H1 (cell line): ENCODE measurements around the gene RTKN2. TPM values are rescaled to one million over a fixed set of nuclear protein-coding genes. Genes with fewer than 3 reads are reported as not detected.

Experiments
- EP300 ChIP-seq, 2 experiments: IDR thresholded peaks; 1 replicate in 1 of 2; 2 replicates in 1 of 2; pipeline ENCODE4 v1.6.1; 2011 to 2012; ENCODE audit warnings: low read depth in 2 of 2, low read length in 2 of 2, mild to moderate bottlenecking in 2 of 2, borderline replicate concordance in 1 of 2, inconsistent platforms in 1 of 2, moderate library complexity in 1 of 2
- SAP30 ChIP-seq: fragments of 300-600 bp; sonication (generic); IDR thresholded peaks from 2 replicates; pipeline ENCODE4 v1.7.1; 2012; ENCODE audit warnings: low read length, moderate library complexity, mild to moderate bottlenecking, inconsistent platforms; ENCODE audit not compliant: insufficient read depth, insufficient replicate concordance
- polyA plus RNA-seq, 7 experiments: library from polyadenylated mRNA; depleted of rRNA in 3 of 7; stranded (reverse) in 5 of 7; unstranded in 2 of 7; fragments of >200 nt in 5 of 7; fragments of 200-250 nt in 2 of 7; gene quantifications; 1 replicate in 5 of 7; 2 replicates in 1 of 7; 4 replicates in 1 of 7; pipeline versions ENCODE4 v1.2.1 to v1.2.3, GENCODE V29; 2011 to 2013; ENCODE audit warnings: missing spikeins in 2 of 7, mixed read lengths in 2 of 7
- total RNA-seq: library from RNA; stranded (reverse); fragmentation: NEBNext Ultra II Directional; extraction: Animal tissue kit (Norgen Biotek cat#: 25700); gene quantifications from 2 replicates; pipeline ENCODE4 v1.2.1, GENCODE V29; 2021

The RTKN2 gene
- total and polyA plus RNA-seq, 2 of the 8 experiments (the other 6 are each of a cell fraction or from before 2014, with no cell fraction given) = 5.1 to 24.6 TPM

GRCh38 chr10:62317257-62317656 lies 48.6 kb upstream of the RTKN2 start (continued):
- no peak for TF ChIP-seq EP300 (IDR thresholded peaks at IDR 0.05; ENCODE audit: borderline replicate concordance in 1 of 2, low read depth in 2 of 2, low read length in 2 of 2)
- TF ChIP-seq SAP30 = no peak
- TF ChIP-seq, all 59 proteins: peak for 0
